GM12892 (cell line): ENCODE measurements around the gene WEE1.

Experiments used
- POLR2A ChIP-seq: IDR thresholded peaks from 2 replicates; pipeline ENCODE4 v1.6.1; 2011; ENCODE audit warnings: low read depth, low read length, control low read depth
- POLR2AphosphoS5 ChIP-seq: IDR thresholded peaks from 2 replicates; pipeline ENCODE4 v1.6.1; 2011; ENCODE audit warnings: low read depth, low read length, control low read depth
- TAF1 ChIP-seq: IDR thresholded peaks from 2 replicates; pipeline ENCODE4 v1.6.1; 2011; ENCODE audit warnings: low read depth, mild to moderate bottlenecking, control low read depth, low read length, borderline replicate concordance

DNA sequence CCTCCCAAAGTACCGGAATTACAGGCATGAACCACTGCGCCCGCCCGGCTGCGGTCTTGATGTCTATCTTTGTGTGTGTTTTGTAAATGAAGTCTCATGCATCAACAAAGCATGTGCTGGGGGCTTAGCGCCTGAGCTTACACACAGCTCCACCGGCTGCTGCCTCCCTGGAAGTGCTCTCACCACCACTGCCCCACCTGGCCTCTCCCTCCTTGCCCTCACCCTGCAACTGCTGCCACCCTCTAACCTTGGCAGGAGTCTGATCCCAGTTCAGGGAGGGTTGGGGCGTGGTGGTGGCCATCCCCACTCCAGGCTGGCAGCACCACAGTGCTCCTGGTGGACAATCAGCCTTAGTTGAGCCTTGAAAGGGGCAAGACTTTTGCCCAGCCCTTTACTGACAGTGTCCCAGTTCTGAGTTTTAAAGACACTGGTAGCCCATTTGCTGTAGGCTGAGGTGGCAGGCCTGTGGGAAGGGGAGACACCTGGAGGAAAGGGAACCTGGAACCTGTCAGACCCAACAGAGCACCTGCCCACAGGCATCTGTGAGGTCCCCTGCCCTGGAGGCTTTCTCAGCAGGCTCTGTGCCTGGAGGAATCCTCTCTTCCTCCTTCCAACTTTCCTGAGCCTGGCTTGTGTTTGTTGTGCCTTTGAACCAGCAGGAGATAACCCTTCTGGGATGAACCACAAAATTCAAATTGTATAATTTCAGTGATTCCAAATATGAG lies 42.4 kb upstream of the WEE1 start:
- TF ChIP-seq POLR2A, result no peak
- no peak for TF ChIP-seq POLR2AphosphoS5
- TF ChIP-seq TAF1, result no peak
